COLO829 (cell line): ENCODE results near the gene RPS6KA5.
"Not testable (repeated sequence)": the region's sequence is repeated elsewhere in the genome, so short reads cannot be mapped to it uniquely, and the experiment has no call there.

ENCODE experiments used
- DNase-seq: peaks from one replicate; pipeline ENCODE4 v3.0.0; 2012; ENCODE audit warnings: low spot score

RPS6KA5 gene

DNA sequence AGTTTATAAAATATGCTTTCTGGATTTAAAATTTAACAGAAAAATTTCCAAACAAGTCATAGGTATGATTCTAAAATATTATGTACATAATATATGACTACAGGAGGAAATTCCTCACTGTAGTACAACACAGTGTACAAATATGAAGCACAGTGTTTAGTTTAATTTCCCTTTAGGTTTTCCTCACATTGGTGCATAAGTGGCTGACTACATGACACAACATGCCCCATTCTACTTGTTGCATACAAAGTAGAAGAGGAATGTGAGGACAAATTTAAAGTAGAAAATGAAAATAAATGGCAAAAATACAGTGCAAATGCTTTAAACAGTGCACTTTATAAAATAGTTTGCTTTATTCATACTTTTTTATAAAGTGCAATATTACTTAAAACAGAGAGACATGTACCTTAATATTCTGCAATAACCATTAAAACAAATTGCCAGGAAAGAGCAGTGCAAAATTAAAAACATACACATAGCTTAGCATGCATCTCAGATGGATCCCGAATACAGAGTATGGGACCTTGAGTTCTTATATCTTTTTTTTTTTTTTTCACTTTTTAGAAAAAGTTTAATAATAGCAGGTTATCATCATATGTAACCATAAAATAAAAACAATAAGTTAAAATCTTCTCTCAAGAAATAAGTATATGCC is 189.4 kb downstream of the RPS6KA5 start:
- DNase-seq: no peak

DNA sequence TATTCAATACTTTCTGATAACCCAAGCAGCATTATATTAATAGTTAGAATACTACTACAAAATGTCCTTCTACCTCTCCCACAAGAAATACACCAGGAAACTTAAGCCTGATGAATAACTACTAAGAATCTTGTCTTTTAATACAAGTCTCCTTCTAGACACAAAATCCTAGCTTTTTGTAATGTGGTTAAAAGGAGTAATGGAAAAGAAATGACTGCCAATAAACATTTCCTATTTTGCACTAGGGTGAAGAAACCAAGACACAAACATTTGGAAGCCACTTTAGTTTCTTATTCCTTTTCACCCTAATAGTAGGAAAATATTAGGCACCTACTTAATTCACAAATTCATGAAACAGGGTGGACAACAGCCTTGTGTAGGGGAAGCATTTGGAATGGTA is 192.9 kb downstream of the RPS6KA5 start:
- no peak for DNase-seq

DNA sequence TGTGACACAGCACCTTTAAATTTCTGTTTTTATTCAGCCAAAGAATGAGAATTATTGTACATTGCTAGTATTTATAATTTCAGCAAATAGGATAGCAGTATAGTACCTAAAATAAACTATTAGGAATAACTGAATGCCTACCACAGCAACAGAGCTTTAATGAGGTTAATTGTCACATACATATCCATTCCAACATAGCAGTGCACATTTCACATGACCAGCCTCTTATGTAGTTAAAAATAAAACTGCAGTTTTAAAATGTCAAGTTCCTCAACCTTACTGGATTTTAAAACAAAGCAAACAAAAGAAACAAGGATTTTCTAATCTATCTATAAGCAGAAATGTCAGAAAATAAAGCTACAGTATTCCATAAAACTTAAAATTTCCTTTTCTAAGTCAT is 193.6 kb downstream of the RPS6KA5 start:
- DNase-seq: no peak

DNA sequence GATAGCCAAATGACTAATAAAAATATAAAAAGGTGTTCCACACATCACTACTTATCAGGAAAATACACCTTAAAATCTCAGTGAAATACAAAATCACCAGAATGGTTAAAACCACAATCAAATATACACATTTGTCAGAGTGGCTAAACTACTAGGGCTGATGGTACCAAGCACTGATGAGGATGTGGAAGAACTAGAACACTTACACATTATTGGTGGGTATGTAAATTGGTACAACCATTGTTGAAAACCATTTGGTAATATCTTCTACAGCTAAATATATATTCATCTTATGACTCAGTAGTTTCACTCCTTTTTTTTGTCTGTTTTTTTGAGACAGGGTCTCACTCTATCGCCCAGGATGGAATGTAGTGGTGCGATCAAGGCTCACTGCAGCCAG is 195.7 kb downstream of the RPS6KA5 start:
- DNase-seq: no peak

DNA sequence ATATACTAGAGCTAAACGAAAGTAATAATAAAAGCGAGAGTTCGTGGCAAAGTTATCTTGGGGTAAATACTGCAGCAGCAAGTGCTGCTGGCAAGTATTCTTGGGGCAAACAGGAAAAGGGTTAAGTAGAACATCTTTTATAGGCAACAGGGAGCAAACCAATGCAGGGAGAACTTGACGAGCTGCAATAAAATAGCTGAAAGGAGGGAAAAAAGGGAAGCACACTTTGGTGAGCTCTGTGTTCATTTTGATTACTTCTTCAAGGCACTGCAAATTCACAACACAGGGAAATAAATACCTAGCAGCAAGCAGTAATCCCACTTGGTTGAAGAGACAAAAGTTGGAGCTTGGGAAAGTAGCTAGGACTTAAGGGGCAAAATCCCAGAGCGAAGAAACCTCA is 201.9 kb downstream of the RPS6KA5 start:
- DNase-seq: no peak

DNA sequence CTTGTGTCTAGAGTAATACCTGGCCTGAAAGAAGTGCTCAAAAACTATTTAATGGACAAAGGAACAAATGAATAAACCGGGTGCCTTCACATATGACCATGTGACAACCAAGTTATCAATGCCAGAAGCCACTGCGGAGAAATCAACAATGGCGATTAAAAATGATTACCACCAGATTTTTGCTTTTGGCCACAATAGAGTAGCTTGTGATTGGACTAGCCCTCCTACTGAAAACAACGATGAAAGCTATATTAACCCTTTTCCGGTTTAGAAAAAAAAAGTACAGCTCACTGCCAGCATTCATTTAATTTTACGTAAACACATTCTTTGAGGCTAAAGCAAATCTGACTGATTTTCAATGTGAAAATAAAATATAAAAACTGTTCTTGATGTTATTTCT is 202.6 kb downstream of the RPS6KA5 start:
- peak; percentile 60 for DNase-seq

DNA sequence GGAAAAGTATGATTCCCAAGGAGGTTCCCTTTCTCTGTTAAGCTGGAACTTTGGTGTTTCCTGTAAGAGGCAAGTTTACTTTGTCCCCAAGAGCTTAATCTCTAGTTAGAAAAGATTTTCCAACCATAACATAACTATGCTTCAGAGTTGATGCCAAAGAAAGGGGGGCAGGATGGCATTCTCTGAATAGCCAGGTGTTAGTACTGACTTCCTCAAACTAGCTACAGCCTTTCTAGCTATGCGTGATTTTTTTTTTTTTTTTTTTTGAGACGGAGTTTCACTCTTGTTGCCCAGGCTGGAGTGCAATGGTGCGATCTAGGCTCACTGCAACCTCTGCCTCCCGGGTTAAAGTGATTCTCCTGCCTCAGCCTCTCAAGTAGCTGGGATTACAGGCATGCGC is 204.3 kb downstream of the RPS6KA5 start:
- not testable (repeated sequence) for DNase-seq

DNA sequence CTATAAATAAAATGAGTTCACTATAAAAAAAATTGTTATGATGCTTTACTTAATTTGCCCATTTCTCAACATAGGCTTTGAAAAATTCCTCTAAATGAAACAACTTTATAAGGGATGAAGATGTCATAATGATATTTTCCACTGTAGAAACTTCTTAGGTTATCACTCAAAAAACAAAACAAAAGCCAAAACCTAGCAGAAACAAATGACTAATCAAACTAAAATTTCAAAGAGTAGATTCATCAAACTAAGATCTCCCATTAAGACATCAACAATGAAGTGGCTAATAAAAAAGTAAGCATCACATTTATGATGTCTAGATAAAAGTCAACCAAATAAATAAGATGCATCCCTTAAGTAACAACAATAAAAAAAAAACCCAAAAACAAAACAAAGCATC is 207.3 kb downstream of the RPS6KA5 start:
- DNase-seq: no peak

- peak; percentile 86 for DNase-seq
These were observed 209.0 kb downstream of the RPS6KA5 start for GRCh38 chr14:90851327-90852036.

DNA sequence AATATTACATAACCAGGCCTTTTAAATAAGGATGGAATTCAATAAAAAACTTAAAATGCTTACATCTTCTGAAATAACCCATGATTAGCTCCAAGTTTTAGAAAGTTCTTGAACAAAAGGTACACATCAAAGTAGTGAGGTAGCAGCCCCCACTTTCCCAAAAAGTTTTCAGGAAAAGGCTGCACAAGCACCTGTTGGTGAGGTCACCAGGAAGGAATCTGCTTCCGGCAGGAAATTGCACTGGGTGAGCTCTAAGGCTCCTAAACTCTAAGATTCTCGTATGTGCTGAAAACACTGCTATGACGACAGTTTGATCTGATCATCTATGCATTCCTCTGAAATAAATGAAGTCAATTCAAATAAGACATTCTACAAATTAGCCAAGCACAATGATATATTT is 210.0 kb downstream of the RPS6KA5 start:
- peak; percentile 47 for DNase-seq

DNA sequence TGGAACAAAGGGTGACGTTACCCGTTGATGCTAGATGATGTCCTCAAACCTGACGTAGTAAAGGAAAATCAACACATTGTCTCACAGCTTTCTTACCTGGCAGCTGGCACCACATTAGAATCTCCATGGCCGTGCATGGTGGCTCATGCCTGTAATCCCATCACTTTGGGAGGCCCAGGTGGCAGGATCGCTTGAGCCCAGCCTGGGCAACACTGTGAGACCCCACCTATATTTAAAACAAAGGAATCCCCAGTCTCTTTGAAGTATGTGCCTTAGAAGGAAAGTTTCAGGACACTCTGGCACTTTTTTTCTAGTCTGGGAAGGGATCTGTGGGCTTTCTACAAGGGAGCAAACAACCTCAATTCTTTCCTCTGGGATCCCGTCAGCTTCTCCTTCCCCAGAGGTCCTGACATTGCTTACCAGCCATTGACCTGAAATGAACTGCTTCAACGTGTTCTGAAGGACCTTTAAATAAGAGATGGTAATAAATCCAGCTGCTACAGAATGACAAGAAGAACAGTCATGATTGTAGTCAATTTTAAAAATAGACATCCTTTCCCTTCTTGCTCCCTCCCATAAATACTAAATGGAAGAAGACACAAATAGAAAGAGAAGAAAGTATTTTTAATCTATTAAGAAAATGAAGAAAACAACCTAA is 210.5 kb downstream of the RPS6KA5 start:
- DNase-seq: no peak

- DNase-seq: no peak
These were observed 211.3 kb downstream of the RPS6KA5 start for GRCh38 chr14:90848944-90849731.

DNA sequence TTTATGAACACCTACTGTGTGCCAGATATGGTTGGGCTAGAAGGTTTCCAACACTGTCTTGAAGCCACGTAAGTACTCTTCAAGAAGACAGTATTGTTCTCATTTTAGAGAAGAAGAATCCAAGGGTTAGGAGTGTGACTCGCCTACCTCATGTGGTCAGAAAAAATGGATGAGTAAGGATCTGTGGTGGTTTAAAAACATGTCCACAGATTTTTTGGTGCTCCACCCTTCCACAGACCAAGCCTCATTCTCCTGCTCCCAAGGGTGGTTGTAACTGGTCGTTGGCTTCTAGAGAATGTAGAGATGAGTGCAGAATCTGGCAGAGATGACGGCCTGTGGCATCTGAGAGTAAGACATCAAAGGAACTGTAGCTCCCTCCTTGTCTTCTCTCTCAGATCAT is 213.9 kb downstream of the RPS6KA5 start:
- DNase-seq: no peak

DNA sequence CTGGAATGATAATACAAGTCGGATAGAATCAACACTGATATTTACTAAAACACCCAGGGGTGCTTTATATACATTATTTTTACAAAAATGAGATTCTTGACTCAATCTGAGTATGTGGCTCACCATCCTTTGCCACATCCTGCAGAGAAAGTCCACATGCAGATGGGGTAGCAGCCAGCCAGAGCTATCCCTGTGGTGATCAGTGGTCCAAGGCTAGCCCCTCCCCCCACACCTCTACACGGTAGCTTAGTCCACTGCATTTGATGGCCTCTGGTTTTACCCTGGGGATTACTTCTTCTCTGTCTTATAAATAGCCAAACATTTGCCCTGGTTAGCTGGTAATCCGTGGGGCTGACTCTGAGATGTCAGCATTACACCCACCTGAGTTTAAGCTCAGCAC is 216.1 kb downstream of the RPS6KA5 start:
- no peak for DNase-seq

- no peak for DNase-seq
These were observed 217.7 kb downstream of the RPS6KA5 start for GRCh38 chr14:90842726-90843125.

DNA sequence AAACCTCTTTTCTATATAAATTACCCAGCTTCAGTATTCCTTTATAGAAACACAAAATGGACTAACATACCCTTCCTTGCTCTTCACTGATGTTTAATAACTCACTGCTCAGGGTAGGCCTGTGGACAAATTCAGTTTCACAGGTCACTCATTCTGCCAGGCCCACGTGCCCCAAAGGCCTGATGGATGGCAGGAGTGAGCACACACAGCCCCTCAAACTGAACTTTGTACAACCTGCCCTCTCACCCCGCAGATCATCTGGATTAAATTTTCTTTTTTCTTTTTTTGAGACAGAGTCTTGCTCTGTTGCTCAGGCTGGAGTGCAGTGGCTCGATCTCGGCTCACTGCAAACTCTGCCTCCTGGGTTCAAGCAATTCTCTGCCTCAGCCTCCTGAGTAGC is 219.8 kb downstream of the RPS6KA5 start:
- not testable (repeated sequence) for DNase-seq

GRCh38 chr14:90839889-90840266 is 220.6 kb downstream of the RPS6KA5 start:
- no peak for DNase-seq

GRCh38 chr14:90839024-90839888 is 221.2 kb downstream of the RPS6KA5 start:
- peak; percentile 33 for DNase-seq

DNA sequence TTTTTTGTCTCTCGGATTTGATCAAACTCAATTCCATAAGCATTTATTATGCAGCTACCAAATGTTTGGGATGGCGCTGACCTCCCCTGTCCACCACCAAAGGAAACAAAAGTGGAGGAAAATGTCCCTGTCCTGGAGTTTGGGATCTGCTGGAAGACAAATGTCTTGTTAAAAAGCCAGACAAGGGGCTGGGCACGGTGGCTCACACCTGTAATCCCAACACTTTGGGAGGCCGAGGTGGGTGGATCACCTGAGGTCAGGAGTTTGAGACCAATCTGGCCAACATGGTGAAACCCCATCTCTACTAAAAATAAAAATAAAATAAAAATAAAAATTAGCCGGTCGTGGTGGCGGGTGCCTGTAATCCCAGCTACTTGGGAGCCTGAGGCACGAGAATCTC is 221.9 kb downstream of the RPS6KA5 start:
- DNase-seq: not testable (repeated sequence)

DNA sequence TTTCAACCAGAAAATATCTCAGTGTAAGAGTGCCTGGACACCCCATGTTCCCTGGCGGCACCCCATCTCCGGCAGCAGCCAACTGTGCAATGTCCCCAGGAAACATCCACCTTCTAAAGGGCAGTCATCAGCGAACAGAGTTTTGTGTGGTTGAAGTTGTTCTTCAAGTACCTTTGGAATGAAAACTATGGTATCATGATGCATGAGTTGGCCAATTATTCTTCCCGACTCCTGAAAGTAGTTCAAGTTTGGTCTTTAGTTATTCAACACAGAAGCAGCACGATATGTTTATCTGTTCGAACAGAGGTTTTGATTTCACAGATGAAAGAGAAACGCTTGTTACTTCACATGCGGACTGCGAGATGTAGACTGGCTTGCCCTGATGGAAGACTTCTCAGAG is 223.1 kb downstream of the RPS6KA5 start:
- DNase-seq: no peak

DNA sequence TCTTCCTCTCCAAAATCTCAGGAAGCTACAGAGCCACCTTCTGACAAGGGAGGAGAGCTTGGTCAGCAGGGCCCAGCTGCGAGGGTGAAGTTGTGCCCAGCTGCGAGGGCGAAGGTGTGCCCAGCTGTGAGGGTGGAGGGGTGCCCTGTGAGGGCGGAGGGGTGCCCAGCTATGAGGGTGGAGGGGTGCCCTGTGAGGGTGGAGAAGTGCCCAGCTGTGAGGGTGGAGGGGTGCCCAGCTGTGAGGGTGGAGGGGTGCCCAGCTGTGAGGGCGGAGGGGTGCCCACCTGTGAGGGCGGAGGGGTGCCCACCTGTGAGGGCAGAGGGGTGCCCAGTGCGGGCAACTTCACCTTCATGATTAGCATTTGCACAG is 223.8 kb downstream of the RPS6KA5 start:
- DNase-seq: no peak

- DNase-seq: no peak
These were observed 228.6 kb downstream of the RPS6KA5 start for GRCh38 chr14:90831821-90832220.
